H1 (cell line): ENCODE measurements around the gene QPCTL. TPM values are rescaled to one million over a fixed set of nuclear protein-coding genes. Genes with fewer than 3 reads are reported as not detected.

ENCODE experiments used
- BCL11A ChIP-seq, 2 experiments: IDR thresholded peaks; one replicate each; pipeline ENCODE4 v1.6.1; 2011; ENCODE audit warnings: low read depth in 2 of 2, low read length in 2 of 2, mild to moderate bottlenecking in 2 of 2
- CBX8 ChIP-seq: fragments of 300-800, 300-1000 bp; sonication (generic); IDR thresholded peaks from 2 replicates; pipeline ENCODE4 v1.7.1; 2016; ENCODE audit warnings: low read depth, low read length, borderline replicate concordance
- CEBPB ChIP-seq: IDR thresholded peaks from 2 replicates; pipeline ENCODE4 v1.6.1; 2012; ENCODE audit warnings: low read depth, low read length
- GTF2F1 ChIP-seq: IDR thresholded peaks from 2 replicates; pipeline ENCODE4 v1.6.1; 2012; ENCODE audit warnings: low read depth, low read length, improper control_type of control experiment, borderline replicate concordance
- HDAC2 ChIP-seq, 2 experiments: fragments of 300-600 bp in 1 of 2; sonication (generic) in 1 of 2; IDR thresholded peaks; 2 replicates each; pipeline ENCODE4 v1.6.1; 2011 to 2012; ENCODE audit warnings: low read depth in 2 of 2, low read length in 2 of 2, mild to moderate bottlenecking in 2 of 2, moderate library complexity in 2 of 2, borderline replicate concordance in 1 of 2, inconsistent platforms in 1 of 2
- KDM4A ChIP-seq: IDR thresholded peaks from one replicate; pipeline ENCODE4 v1.7.1; 2012; ENCODE audit warnings: low read depth, mild to moderate bottlenecking, moderate library complexity, low read length, inconsistent platforms; ENCODE audit not compliant: severe bottlenecking
- POLR2A ChIP-seq, 2 experiments: IDR thresholded peaks; 1 replicate in 1 of 2; 2 replicates in 1 of 2; pipeline ENCODE4 v1.6.1; 2011; ENCODE audit warnings: low read depth in 2 of 2, low read length in 2 of 2, mild to moderate bottlenecking in 2 of 2; ENCODE audit errors: control extremely low read depth in 1 of 2
- POLR2AphosphoS5 ChIP-seq: IDR thresholded peaks from 2 replicates; pipeline ENCODE4 v1.6.1; 2011; ENCODE audit warnings: low read depth, low read length
- SIN3A ChIP-seq, 2 experiments: IDR thresholded peaks in 1 of 2; conservative IDR thresholded peaks in 1 of 2; 2 replicates each; pipeline ENCODE4 v1.6.1; 2011 to 2012; ENCODE audit warnings: low read length in 2 of 2, improper control_type of control experiment in 1 of 2, low read depth in 1 of 2, mild to moderate bottlenecking in 1 of 2
- SIX5 ChIP-seq: IDR thresholded peaks from 2 replicates; pipeline ENCODE4 v1.6.1; 2011; ENCODE audit warnings: mild to moderate bottlenecking, low read depth, low read length
- SP1 ChIP-seq: IDR thresholded peaks from 2 replicates; pipeline ENCODE4 v1.6.1; 2011; ENCODE audit warnings: low read depth, low read length
- TAF1 ChIP-seq: IDR thresholded peaks from 2 replicates; pipeline ENCODE4 v1.6.1; 2011; ENCODE audit warnings: mild to moderate bottlenecking, low read depth, low read length
- TAF7 ChIP-seq: optimal IDR thresholded peaks from 2 replicates; pipeline ENCODE3; 2011; ENCODE audit warnings: low read depth, mild to moderate bottlenecking, inconsistent platforms, low read length, moderate library complexity, borderline replicate concordance
- TBP ChIP-seq: IDR thresholded peaks from 2 replicates; pipeline ENCODE4 v1.6.1; 2011; ENCODE audit warnings: low read depth, low read length, improper control_type of control experiment
- YY1 ChIP-seq: IDR thresholded peaks from 2 replicates; pipeline ENCODE4 v1.6.1; 2011; ENCODE audit warnings: low read depth, mild to moderate bottlenecking, low read length
- ZNF274 ChIP-seq: IDR thresholded peaks from 2 replicates; pipeline ENCODE4 v1.7.0; 2012; ENCODE audit warnings: low read length, borderline replicate concordance; ENCODE audit errors: extremely low read depth
- polyA plus RNA-seq, 7 experiments: library from polyadenylated mRNA; depleted of rRNA in 3 of 7; stranded (reverse) in 5 of 7; unstranded in 2 of 7; fragments of >200 nt in 5 of 7; fragments of 200-250 nt in 2 of 7; gene quantifications; 1 replicate in 5 of 7; 2 replicates in 1 of 7; 4 replicates in 1 of 7; pipeline versions ENCODE4 v1.2.1 to v1.2.3, GENCODE V29; 2011 to 2013; ENCODE audit warnings: missing spikeins in 2 of 7, mixed read lengths in 2 of 7
- total RNA-seq: library from RNA; stranded (reverse); fragmentation: NEBNext Ultra II Directional; extraction: Animal tissue kit (Norgen Biotek cat#: 25700); gene quantifications from 2 replicates; pipeline ENCODE4 v1.2.1, GENCODE V29; 2021
- TF ChIP-seq, protein P1 (sequence below): IDR thresholded peaks from 2 replicates; pipeline ENCODE4 v1.6.1; 2012; ENCODE audit warnings: low read length, inconsistent platforms
- TF ChIP-seq, protein P2 (sequence below): IDR thresholded peaks from 2 replicates; pipeline ENCODE4 v1.6.1; 2012; ENCODE audit warnings: inconsistent platforms

QPCTL gene
- total and polyA plus RNA-seq, 2 of the 8 experiments (the other 6 are each of a cell fraction or from before 2014, with no cell fraction given) = 25.2 to 35.3 TPM

DNA sequence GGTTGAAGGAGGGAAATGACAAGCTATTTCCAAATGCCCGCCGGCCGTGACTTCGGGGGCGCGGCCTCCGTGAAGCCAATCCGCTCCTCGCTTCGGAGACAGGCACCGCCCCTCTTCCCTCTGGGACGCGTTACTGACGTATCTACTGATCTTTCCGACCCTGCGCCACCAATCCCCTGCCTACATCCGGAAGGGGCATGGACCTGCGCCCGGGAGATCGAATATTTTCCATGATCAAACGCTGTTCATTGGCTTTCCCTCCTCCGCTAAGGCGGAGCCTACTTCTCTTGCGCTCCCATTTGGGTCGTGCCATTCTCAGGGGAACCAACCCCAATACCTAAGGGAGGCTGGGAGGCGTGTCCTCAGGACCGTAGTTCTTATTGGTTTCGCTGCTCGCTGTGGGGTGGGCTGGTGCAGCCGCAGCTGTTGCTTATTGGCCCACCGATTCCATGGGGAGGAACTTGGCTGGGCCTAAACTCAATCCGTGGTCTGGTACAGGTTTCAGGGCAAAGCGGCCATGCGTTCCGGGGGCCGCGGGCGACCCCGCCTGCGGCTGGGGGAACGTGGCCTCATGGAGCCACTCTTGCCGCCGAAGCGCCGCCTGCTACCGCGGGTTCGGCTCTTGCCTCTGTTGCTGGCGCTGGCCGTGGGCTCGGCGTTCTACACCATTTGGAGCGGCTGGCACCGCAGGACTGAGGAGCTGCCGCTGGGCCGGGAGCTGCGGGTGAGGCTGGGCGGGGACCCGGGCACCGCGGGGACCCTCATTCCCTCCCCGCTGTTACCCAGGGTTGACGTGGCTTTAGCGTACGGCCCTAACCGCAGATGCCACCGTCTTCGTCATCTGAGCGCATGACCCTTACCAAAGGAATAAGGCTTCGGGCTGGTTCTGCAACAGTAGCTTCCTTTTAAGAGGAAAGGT is at the start of gene QPCTL (continued):
- TF ChIP-seq POLR2AphosphoS5 (0 out of 2 replicates have a peak, but pooled peaks have one; percentile 42), TBP (peak; percentile 80), BCL11A (IDR thresholded peaks at IDR 0.05; ENCODE audit: low read depth in 2 of 2, low read length in 2 of 2) (no peak), TAF1 (peak; percentile 84), TAF7 (peak; percentile 53), SIX5 (no peak), HDAC2 (IDR thresholded peaks at IDR 0.05; ENCODE audit: borderline replicate concordance in 1 of 2, low read depth in 2 of 2, low read length in 2 of 2) (0 out of 4 replicates have a peak, but pooled peaks of 1 of the 2 experiments have one; percentile 50), SP1 (peak; percentile 88; the same call in 1 of the 2 replicates), YY1 (peak; percentile 28; the same call in 1 of the 2 replicates), SIN3A (conservative IDR thresholded peaks at IDR 0.05 in 1 of 2, IDR thresholded peaks at IDR 0.05 in 1 of 2; ENCODE audit: low read depth in 1 of 2, low read length in 2 of 2) (peak; percentile 0 to 14; a peak in 1 of 4 replicates), CBX8 (no peak), ZNF274 (no peak), GTF2F1 (0 out of 2 replicates have a peak, but pooled peaks have one; percentile 6), POLR2A (IDR thresholded peaks at IDR 0.05; ENCODE audit: control extremely low read depth in 1 of 2, low read depth in 2 of 2, low read length in 2 of 2) (peak; percentile 71 to 80; a peak in 2 of 3 replicates), CEBPB (0 out of 2 replicates have a peak, but pooled peaks have one; percentile 0), KDM4A (peak; percentile 68)
- TF ChIP-seq, protein P1, sequence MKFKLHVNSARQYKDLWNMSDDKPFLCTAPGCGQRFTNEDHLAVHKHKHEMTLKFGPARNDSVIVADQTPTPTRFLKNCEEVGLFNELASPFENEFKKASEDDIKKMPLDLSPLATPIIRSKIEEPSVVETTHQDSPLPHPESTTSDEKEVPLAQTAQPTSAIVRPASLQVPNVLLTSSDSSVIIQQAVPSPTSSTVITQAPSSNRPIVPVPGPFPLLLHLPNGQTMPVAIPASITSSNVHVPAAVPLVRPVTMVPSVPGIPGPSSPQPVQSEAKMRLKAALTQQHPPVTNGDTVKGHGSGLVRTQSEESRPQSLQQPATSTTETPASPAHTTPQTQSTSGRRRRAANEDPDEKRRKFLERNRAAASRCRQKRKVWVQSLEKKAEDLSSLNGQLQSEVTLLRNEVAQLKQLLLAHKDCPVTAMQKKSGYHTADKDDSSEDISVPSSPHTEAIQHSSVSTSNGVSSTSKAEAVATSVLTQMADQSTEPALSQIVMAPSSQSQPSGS = 0 out of 2 replicates have a peak, but pooled peaks have one; percentile 6
- TF ChIP-seq, protein P2, sequence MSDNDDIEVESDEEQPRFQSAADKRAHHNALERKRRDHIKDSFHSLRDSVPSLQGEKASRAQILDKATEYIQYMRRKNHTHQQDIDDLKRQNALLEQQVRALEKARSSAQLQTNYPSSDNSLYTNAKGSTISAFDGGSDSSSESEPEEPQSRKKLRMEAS = peak; percentile 78
